Activated naive CD4-positive, alpha-beta T cell treated with anti-CD3 and anti-CD28 coated beads for 36 hours (primary cell): ENCODE measurements around the gene STAM. TPM values are rescaled to one million over a fixed set of nuclear protein-coding genes. Genes with fewer than 3 reads are reported as not detected.

Experiments
- CTCF ChIA-PET: fragments of 350-600 bp; sonication (Branson Sonifier 250); formaldehyde crosslinking; loops from one replicate; lab custom pipeline; 2021; ENCODE audit warnings: antibody characterized with exemption; lab: Charles Lee
- DNase-seq: peaks from one replicate; pipeline ENCODE4 v3.0.0-alpha.2; 2020
- H3K27ac Mint-ChIP-seq: one replicate; pipeline ENCODE4 v1.8.0; 2021; ENCODE audit warnings: mild to moderate bottlenecking, mixed read lengths
- H3K27me3 Mint-ChIP-seq: one replicate; pipeline ENCODE4 v1.8.0; 2021; ENCODE audit warnings: low read depth, mixed read lengths
- H3K36me3 Mint-ChIP-seq: one replicate; pipeline ENCODE4 v1.8.0; 2021; ENCODE audit warnings: low read depth, mixed read lengths
- H3K4me1 Mint-ChIP-seq: one replicate; pipeline ENCODE4 v1.8.0; 2021; ENCODE audit warnings: low read depth, mixed read lengths
- H3K4me3 Mint-ChIP-seq: one replicate; pipeline ENCODE4 v1.8.0; 2021; ENCODE audit warnings: mild to moderate bottlenecking, moderate library complexity, mixed read lengths
- H3K9me3 Mint-ChIP-seq: one replicate; pipeline ENCODE4 v1.8.0; 2021; ENCODE audit warnings: mixed read lengths
- intact Hi-C: fragments of 100-400 bp; cut with micrococcal nuclease; formaldehyde crosslinking; loops from one replicate; pipeline ENCODE4 v1.15.1; 2023
- total RNA-seq, 2 experiments: library from RNA; stranded (reverse); gene quantifications; one replicate each; pipeline ENCODE4 v1.2.3, GENCODE V29; 2021

Gene STAM
- total RNA-seq, 2 experiments from 2014 or later, result 16.3 to 16.6 TPM

DNA sequence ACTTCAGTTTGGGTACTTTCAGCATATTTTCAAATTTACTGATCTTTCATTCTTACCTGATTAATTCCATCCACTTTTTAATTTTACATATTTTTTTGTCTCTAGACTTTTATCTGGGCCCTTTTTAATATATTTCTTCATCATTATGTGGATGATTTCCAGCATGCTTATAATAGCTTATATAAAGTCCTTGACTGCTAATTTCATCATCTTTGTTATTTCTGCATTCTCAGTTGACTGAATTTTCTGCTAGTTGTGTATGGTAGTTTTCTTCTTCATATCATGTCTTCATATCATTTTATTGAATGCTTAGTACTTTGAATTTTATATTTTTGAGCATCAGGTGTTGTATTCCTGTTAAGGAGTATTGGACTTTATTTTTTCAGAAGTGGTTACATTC lies 39.6 kb downstream of the STAM start:
- H3K36me3 Mint-ChIP-seq, result peaks cover 8% of the 10 kb centered on the region
- no peak overlapping the region for H3K27ac Mint-ChIP-seq
- H3K4me3 Mint-ChIP-seq, result no peak overlapping the region
- CTCF ChIA-PET, result interaction anchor here (0.7 kb wide), 1 partner anchor 30 kb away, joined by 3 read pairs; no protein-coding TSS in a partner anchor
- intact Hi-C loops, result no loop called here
- H3K4me1 Mint-ChIP-seq, result peaks cover 45% of the 10 kb centered on the region
- H3K27me3 Mint-ChIP-seq, result no peaks in the 10 kb centered on the region
- DNase-seq, result no peak
- no peaks in the 10 kb centered on the region for H3K9me3 Mint-ChIP-seq

DNA sequence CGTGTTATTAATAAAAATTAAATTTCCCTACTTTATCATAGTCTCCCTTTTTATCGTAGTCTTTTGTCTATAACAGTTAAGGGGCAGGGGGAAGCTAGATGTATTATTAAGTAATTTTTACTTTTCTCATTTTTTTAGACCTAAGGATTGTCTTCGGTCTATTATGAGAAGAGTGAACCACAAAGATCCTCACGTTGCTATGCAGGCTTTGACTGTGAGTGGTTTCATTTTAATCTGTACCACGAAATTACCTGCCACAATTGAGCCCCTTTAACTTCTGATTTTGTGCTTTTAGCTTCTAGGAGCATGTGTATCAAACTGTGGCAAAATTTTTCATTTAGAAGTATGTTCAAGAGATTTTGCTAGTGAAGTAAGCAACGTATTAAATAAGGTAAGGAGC lies 40.6 kb downstream of the STAM start:
- DNase-seq, result no peak
- Mint-ChIP-seq H3K9me3 (no peaks in the 10 kb centered on the region), H3K4me3 (no peak overlapping the region), H3K4me1 (peaks cover 38% of the 10 kb centered on the region), H3K36me3 (peaks cover 7% of the 10 kb centered on the region), H3K27me3 (no peaks in the 10 kb centered on the region), H3K27ac (no peak overlapping the region)
- intact Hi-C loops, result loop anchor here (2.0 kb wide), 1 partner anchor 40 kb away; the partner anchor contains the start of gene STAM
- CTCF ChIA-PET, result no interaction called here

DNA sequence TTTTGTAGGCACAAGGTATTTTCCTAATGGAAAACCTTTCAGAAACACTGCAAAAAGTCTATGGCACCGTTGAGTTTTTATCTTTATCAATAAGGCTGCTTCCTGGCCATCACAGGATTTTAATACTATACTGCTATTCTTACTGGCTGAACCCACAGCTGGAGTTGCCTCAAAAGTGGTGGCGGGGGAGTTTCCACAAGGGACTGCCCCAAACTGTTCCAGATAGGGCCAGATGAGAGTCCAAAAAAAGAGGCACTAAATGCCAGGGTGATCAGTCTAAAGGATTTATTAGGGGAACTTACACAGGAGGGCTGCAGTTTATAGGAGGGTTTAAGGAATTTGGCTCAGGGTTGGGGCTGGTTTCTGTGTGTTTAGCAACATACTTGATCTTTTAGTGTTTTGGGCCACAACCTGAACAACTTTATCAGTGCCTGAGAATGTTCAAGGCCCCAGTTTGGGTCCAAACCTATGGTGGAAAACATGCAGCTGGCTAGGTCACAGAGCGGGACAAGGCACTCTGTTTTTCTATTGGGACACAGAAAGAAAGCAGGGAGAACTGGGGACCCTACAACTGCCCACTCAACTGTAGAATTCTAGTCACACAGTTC lies 41.4 kb downstream of the STAM start:
- intact Hi-C loops, result loop anchor here (1.0 to 2.0 kb wide), 2 partner anchors 16 to 41 kb away; partner anchors contain the start of gene STAM
- peaks cover 6% of the 10 kb centered on the region for H3K36me3 Mint-ChIP-seq

DNA sequence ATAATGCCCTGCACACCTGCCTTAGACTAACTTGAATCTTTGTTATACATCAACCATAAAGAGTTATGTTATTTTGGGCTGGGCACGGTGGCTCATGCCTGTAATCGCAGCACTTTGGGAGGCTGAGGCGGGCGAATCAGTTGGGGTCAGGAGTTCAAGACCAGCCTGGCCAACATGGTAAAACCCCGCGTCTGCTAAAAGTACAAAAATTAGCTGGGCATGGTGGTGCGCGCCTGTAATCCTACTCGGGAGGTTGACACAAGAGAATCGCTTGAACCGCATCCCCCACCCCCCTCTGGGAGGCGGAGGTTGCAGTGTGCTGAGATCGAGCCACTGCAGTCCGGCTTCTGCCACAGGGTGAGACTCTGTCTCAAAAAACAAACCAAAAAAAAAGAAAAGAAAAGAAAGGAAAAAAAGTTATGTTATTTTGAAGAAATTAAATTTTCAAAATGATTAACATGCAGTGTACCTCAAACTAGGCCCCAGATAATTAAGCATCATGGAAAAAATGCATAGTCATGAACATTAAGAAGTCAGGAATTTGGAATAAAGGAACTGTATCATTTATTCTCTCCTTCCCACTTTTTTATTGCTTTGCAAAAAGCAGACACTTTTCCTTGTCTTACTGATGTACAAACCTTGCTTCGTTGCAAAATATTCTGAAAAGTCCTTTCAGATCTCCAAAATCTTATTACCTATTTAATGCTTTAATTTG lies 43.3 kb downstream of the STAM start:
- H3K27ac Mint-ChIP-seq, result no peak overlapping the region

More for the DNA sequence above, 41.4 kb downstream of the STAM start:
- Mint-ChIP-seq H3K4me3 (no peak overlapping the region), H3K27me3 (no peaks in the 10 kb centered on the region), H3K27ac (peak overlapping the region; percentile 41), H3K4me1 (peaks cover 30% of the 10 kb centered on the region), H3K9me3 (no peaks in the 10 kb centered on the region)
- DNase-seq, result peak; percentile 66
- CTCF ChIA-PET, result no interaction called here

DNA sequence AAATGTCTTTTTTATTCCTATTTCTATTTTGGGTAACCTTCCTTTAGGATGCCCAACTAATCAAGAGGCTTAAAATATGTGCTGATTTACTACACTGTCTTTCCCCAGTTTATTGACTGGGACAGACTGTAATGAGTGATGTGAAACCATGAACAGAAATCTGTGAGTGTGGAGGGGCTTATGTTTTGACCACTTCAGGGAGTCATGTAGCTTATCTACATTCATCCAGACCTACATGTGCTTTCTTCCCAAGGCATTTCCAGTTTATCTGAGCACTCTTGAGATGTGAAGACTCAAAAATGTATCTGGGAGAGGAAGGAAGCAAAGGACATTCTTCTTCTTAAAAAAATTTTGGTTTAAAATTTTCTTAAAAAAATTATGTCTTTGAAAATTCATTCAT lies 45.2 kb downstream of the STAM start:
- Mint-ChIP-seq H3K27ac (no peak overlapping the region), H3K27me3 (no peaks in the 10 kb centered on the region), H3K36me3 (peaks cover 12% of the 10 kb centered on the region), H3K9me3 (no peaks in the 10 kb centered on the region), H3K4me1 (peaks cover 6% of the 10 kb centered on the region), H3K4me3 (no peak overlapping the region)
- CTCF ChIA-PET, result interaction anchor here (0.8 kb wide), 1 partner anchor 81 kb away, joined by 3 read pairs; no protein-coding TSS in a partner anchor
- no peak for DNase-seq
- intact Hi-C loops, result no loop called here

More for the DNA sequence above, 43.3 kb downstream of the STAM start:
- no peak for DNase-seq
- Mint-ChIP-seq H3K27me3 (no peaks in the 10 kb centered on the region), H3K9me3 (no peaks in the 10 kb centered on the region), H3K36me3 (peaks cover 11% of the 10 kb centered on the region), H3K4me3 (no peak overlapping the region), H3K4me1 (peaks cover 22% of the 10 kb centered on the region)
- CTCF ChIA-PET, result no interaction called here
- intact Hi-C loops, result no loop called here

DNA sequence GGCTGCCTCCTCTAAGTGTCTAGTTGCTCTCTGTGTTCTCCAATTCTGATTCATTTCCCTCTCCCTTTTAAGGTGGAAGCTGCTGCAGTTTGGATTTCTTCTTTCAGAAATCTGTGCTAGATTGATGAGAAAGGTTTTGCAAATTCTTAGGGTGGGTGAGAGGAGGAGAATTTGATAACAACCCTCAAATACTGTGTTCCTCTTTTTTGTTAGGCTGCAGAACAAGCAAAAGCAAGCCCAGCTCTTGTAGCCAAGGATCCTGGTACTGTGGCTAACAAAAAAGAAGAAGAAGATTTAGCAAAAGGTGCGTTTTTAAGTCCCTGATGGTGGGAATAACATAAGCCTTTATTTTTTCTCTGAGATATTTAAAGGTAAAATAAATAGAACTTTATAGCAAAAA lies 49.1 kb downstream of the STAM start:
- H3K9me3 Mint-ChIP-seq, result no peaks in the 10 kb centered on the region
- no peaks in the 10 kb centered on the region for H3K27me3 Mint-ChIP-seq
- DNase-seq, result no peak
- no peak overlapping the region for H3K27ac Mint-ChIP-seq
- CTCF ChIA-PET, result no interaction called here
- no peaks in the 10 kb centered on the region for H3K4me1 Mint-ChIP-seq
- H3K36me3 Mint-ChIP-seq, result peaks cover 20% of the 10 kb centered on the region
- intact Hi-C loops, result no loop called here
- no peak overlapping the region for H3K4me3 Mint-ChIP-seq

DNA sequence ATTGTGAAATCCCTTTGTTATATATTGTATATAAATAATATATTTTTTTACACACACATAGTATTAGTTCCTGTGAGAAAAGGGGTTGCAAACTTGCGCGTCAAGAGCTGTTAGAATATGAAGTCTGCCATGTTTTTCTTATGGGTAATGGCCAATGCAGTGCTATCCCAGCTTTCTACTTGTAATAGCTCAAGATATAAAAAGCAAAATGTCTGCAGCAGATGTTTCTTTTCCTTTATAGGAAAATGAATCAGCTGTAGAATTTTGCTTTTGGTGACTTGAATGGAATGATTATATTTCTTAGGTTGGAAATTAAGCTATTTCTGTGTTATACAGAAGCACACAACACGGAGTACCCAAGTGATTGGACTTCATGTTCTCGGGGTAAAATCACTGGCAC lies 54.7 kb downstream of the STAM start:
- CTCF ChIA-PET, result interaction anchor here (0.6 to 0.7 kb wide), 2 partner anchors 49 to 90 kb away, joined by 3 read pairs; no protein-coding TSS in a partner anchor
- DNase-seq, result no peak
- H3K4me1 Mint-ChIP-seq, result no peaks in the 10 kb centered on the region
- peaks cover 20% of the 10 kb centered on the region for H3K36me3 Mint-ChIP-seq
- no peaks in the 10 kb centered on the region for H3K27me3 Mint-ChIP-seq
- no peaks in the 10 kb centered on the region for H3K9me3 Mint-ChIP-seq
- H3K4me3 Mint-ChIP-seq, result no peak overlapping the region
- intact Hi-C loops, result no loop called here
- no peak overlapping the region for H3K27ac Mint-ChIP-seq

DNA sequence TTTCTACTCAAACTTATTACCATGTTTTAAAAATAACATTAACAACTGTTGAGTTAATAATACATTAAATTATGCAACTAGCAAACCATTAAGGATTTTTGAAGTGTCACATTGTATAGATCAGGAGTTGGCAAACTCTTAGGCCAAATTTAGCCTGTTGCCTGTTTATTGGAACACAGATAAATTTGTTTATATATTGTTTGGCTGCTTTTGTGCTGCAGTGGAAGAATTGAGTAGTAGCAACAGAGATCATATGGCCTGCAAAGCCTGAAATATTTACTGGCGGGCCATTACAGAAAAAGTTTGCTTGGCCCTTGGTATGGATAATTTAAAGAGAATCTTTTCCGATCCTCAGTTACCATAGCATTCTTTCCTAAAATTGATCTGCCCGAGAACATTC lies 57.4 kb downstream of the STAM start:
- H3K36me3 Mint-ChIP-seq, result peaks cover 14% of the 10 kb centered on the region
- intact Hi-C loops, result no loop called here
- no peaks in the 10 kb centered on the region for H3K27me3 Mint-ChIP-seq
- no peak overlapping the region for H3K27ac Mint-ChIP-seq
- H3K4me3 Mint-ChIP-seq, result no peak overlapping the region
- CTCF ChIA-PET, result no interaction called here
- H3K4me1 Mint-ChIP-seq, result no peaks in the 10 kb centered on the region
- H3K9me3 Mint-ChIP-seq, result no peaks in the 10 kb centered on the region
- DNase-seq, result no peak

DNA sequence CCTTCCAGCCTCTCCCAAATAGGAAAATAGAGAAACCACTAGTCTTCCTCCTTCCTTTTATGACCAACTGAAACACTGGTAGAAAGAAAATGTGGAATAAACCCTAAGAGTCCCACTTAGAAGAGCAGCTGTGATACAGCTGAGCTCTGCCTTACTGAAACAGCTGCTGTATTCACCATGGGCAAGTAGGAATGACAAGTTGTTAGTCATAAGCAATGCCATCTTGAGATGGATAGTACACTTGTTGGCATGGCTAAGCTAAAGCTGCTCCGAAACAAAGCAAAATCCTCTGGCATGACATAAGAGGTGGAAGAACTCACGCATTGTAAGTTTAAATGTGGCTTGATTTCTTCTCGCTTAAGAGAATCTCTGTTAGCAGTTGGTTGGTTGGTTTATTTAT lies 59.8 kb downstream of the STAM start:
- no peak for DNase-seq
- Mint-ChIP-seq H3K27me3 (no peaks in the 10 kb centered on the region), H3K4me3 (no peak overlapping the region), H3K9me3 (no peaks in the 10 kb centered on the region), H3K27ac (no peak overlapping the region), H3K36me3 (peaks cover 10% of the 10 kb centered on the region), H3K4me1 (no peaks in the 10 kb centered on the region)
- CTCF ChIA-PET, result no interaction called here
- intact Hi-C loops, result no loop called here

DNA sequence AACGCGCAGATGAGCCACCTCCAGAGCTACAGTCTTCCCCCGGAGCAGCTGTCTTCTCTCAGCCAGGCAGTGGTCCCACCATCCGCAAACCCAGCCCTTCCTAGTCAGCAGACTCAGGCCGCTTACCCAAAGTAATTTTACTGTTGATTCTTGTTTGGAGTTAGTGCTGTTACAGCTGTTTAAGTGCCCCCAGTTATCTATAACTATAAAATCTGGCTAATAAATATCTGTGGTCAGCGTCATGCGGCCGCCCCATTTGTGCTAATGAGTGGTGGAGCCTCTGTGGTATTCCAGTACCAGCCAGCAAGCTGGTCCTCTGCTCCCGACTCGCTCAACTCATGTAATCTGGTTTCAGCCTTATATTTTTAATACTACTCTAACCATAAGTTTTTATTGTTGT lies 64.9 kb downstream of the STAM start:
- H3K4me1 Mint-ChIP-seq, result no peaks in the 10 kb centered on the region

DNA sequence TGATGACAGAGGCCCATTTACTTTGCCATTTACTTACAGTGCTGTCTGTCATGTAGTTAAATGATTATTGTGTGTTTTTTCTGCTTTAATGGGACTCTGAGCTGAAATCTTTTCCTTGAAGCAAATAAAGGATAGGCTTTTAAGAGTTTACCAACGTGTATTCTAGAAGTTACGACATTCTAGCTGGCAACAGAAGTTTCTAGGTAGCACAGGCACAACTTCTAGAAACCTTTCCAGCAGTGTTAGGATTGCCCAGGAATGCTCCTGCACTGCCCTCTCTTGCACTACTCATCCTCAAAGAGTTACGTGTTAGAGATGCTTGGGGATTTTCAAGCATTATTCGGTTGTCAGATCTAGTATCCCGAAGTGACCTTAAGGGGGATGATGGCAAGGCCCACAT lies 65.5 kb downstream of the STAM start:
- Mint-ChIP-seq H3K27ac (no peak overlapping the region), H3K4me3 (no peak overlapping the region), H3K36me3 (peaks cover 31% of the 10 kb centered on the region), H3K9me3 (no peaks in the 10 kb centered on the region), H3K4me1 (no peaks in the 10 kb centered on the region), H3K27me3 (no peaks in the 10 kb centered on the region)
- DNase-seq, result no peak
- CTCF ChIA-PET, result interaction anchor here (0.6 kb wide), 1 partner anchor 261 kb away, joined by 3 read pairs; no protein-coding TSS in a partner anchor
- intact Hi-C loops, result no loop called here

More for the DNA sequence above, 64.9 kb downstream of the STAM start:
- CTCF ChIA-PET, result interaction anchor here (0.6 kb wide), 1 partner anchor 59 kb away, joined by 4 read pairs; no protein-coding TSS in a partner anchor
- intact Hi-C loops, result no loop called here
- Mint-ChIP-seq H3K36me3 (peaks cover 25% of the 10 kb centered on the region), H3K9me3 (no peaks in the 10 kb centered on the region), H3K27me3 (no peaks in the 10 kb centered on the region), H3K4me3 (no peak overlapping the region), H3K27ac (no peak overlapping the region)
- DNase-seq, result no peak

DNA sequence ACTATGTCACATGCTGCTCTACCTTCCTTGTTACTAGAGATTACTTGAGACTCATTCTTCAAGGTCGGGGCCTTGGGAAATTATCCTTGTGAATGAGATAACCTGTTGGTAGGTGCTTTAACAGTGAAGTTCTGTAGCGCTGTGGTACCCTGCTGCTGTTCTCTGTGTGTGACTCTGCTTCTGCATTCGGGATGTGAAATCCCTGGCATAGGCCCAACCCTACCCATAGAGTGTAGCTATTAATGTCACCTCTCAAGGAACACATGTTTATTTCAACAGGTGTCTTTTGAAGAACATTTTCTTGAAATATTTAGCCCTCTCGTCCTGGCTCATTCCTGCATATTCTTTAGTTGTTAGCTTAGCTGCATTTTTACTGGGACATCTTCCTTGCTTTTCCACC lies 66.2 kb downstream of the STAM start:
- Mint-ChIP-seq H3K36me3 (peaks cover 35% of the 10 kb centered on the region), H3K27me3 (no peaks in the 10 kb centered on the region), H3K4me1 (no peaks in the 10 kb centered on the region), H3K9me3 (no peaks in the 10 kb centered on the region), H3K4me3 (no peak overlapping the region), H3K27ac (no peak overlapping the region)
- intact Hi-C loops, result no loop called here
- CTCF ChIA-PET, result no interaction called here
- no peak for DNase-seq

DNA sequence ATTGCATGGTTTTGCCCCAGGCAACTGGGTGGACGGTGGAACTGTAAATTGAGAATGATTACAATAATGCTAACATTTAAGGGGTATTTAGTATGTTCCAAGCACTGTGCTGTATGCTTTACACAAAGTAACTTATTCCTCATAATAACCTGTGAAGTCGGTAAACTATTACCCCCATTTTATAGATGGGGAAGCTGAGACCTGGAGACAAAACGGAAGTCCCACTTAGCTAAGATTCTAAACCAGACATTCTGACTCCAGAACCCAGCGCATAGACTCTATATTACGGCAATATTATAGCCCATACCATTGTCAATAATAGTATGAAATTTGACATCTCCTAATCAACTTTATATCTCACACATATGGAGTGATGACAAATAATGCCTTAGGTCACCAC lies 68.1 kb downstream of the STAM start:
- CTCF ChIA-PET, result no interaction called here
- peaks cover 38% of the 10 kb centered on the region for H3K36me3 Mint-ChIP-seq

More for the DNA sequence above, 68.1 kb downstream of the STAM start:
- H3K27me3 Mint-ChIP-seq, result no peaks in the 10 kb centered on the region
- intact Hi-C loops, result no loop called here
- no peaks in the 10 kb centered on the region for H3K4me1 Mint-ChIP-seq
- no peak overlapping the region for H3K4me3 Mint-ChIP-seq
- H3K9me3 Mint-ChIP-seq, result no peaks in the 10 kb centered on the region
- DNase-seq, result no peak
- H3K27ac Mint-ChIP-seq, result no peak overlapping the region
